ENCODE data around the gene CEP55. TPM values are rescaled to one million over a fixed set of nuclear protein-coding genes. Genes with fewer than 3 reads are reported as not detected.

CEP55 gene
- total RNA-seq, 2 experiments from 2014 or later, result 88.0 to 91.3 TPM

DNA sequence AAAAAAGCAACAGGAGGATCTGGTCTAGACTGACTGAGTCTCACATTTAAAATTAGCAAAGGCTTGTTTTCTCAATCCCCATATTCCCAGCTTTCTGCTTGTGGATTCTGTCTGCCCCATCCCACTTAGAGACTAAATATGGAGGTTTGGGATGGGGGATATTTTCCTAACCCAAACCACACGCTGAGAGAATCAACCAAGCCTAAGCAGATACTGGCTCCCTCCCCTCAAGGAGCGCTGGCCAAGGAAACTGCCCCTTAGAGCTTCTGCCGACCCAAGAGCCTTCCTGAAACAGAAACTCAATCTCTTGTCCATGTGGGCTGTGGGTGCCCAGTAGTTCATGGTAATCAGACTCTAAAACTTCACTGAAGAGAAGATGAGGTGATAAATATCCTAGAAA, 74.0 kb downstream of the CEP55 start:
- intact Hi-C loops (cut with micrococcal nuclease), result no loop called here
- DNase-seq, result no peak
- CTCF ChIA-PET, result no interaction called here
- Mint-ChIP-seq H3K27ac (no peak overlapping the region), H3K36me3 (no peaks in the 10 kb centered on the region), H3K4me3 (no peak overlapping the region), H3K27me3 (peaks cover 43% of the 10 kb centered on the region), H3K9me3 (no peaks in the 10 kb centered on the region), H3K4me1 (ENCODE audit: low read depth) (peaks cover 8% of the 10 kb centered on the region)
- POLR2A ChIA-PET, result no interaction called here

- ChIA-PET CTCF (interaction anchor here (1.1 kb wide), 1 partner anchor 18 kb away, joined by 3 read pairs; no protein-coding TSS in a partner anchor), POLR2A (no interaction called here)
- Mint-ChIP-seq H3K4me3 (no peak overlapping the region), H3K4me1 (ENCODE audit: low read depth) (peaks cover 5% of the 10 kb centered on the region), H3K9me3 (no peaks in the 10 kb centered on the region), H3K27ac (no peak overlapping the region), H3K36me3 (no peaks in the 10 kb centered on the region), H3K27me3 (peaks cover 30% of the 10 kb centered on the region)
- no peak for DNase-seq
- intact Hi-C loops (cut with micrococcal nuclease), result no loop called here
These were observed 76.2 kb downstream of the CEP55 start for GRCh38 chr10:93572606-93573005.

GRCh38 chr10:93573051-93573909, 76.9 kb downstream of the CEP55 start:
- Mint-ChIP-seq H3K36me3 (no peaks in the 10 kb centered on the region), H3K27ac (no peak overlapping the region), H3K27me3 (peaks cover 24% of the 10 kb centered on the region), H3K4me1 (ENCODE audit: low read depth) (peaks cover 5% of the 10 kb centered on the region), H3K4me3 (no peak overlapping the region), H3K9me3 (no peaks in the 10 kb centered on the region)
- intact Hi-C loops (cut with micrococcal nuclease), result no loop called here
- DNase-seq, result no peak
- POLR2A ChIA-PET, result no interaction called here
- CTCF ChIA-PET, result no interaction called here

DNA sequence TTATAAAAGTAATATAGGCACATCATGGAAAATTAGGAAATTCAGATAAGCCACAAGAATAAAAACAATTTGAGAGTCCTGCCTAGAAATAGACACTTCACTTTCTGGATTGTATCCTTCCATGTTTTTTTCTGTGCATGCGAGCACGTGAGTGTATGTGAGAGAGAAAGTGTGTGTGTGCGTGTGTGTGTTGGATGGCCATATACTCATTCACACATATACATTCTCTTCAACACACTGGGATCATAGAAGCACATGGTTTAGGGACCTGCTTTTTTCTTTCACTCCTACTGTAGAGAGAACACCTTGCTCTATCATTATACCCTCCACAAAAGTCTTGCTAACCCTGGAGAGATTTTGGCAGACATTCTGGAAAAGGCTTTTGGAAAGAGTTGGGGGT, 77.5 kb downstream of the CEP55 start:
- intact Hi-C loops (cut with micrococcal nuclease), result no loop called here
- no peaks in the 10 kb centered on the region for H3K9me3 Mint-ChIP-seq
- H3K4me3 Mint-ChIP-seq, result no peak overlapping the region
- peaks cover 20% of the 10 kb centered on the region for H3K27me3 Mint-ChIP-seq
- ChIA-PET CTCF (no interaction called here), POLR2A (no interaction called here)
- no peak for DNase-seq
- no peak overlapping the region for H3K27ac Mint-ChIP-seq
- H3K36me3 Mint-ChIP-seq, result no peaks in the 10 kb centered on the region
- H3K4me1 Mint-ChIP-seq (ENCODE audit: low read depth), result peaks cover 5% of the 10 kb centered on the region

DNA sequence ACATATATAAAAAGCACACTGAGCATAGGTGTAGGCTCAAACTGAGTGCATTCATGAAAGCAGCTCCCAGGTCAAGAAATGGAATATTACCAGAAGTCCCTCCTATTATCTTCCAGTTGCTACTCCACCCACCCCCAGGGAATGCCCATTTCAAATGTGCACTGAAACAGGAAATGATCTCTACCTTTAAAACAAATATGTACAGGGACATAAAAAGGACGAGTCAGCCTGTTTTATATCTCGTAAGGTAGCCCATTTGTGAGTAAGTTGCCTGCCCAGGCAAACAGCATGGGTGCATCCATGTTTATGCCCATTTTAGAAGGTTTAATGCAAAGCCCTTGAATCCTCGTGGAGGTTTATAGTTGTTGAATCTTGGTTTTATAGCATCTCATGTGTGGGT, 80.5 kb downstream of the CEP55 start:
- Mint-ChIP-seq H3K9me3 (peaks cover 11% of the 10 kb centered on the region), H3K4me3 (no peak overlapping the region), H3K27ac (no peak overlapping the region), H3K4me1 (ENCODE audit: low read depth) (peaks cover 5% of the 10 kb centered on the region), H3K36me3 (no peaks in the 10 kb centered on the region), H3K27me3 (peaks cover 11% of the 10 kb centered on the region)
- no peak for DNase-seq
- intact Hi-C loops (cut with micrococcal nuclease), result no loop called here
- CTCF ChIA-PET, result no interaction called here
- POLR2A ChIA-PET, result no interaction called here

- Mint-ChIP-seq H3K27me3 (peaks cover 11% of the 10 kb centered on the region), H3K27ac (no peak overlapping the region), H3K36me3 (no peaks in the 10 kb centered on the region), H3K4me3 (no peak overlapping the region), H3K9me3 (peaks cover 11% of the 10 kb centered on the region), H3K4me1 (ENCODE audit: low read depth) (peaks cover 5% of the 10 kb centered on the region)
- intact Hi-C loops (cut with micrococcal nuclease), result no loop called here
- ChIA-PET POLR2A (interaction anchor here (0.7 kb wide), 1 partner anchor 121 kb away, joined by 3 read pairs; no protein-coding TSS in a partner anchor), CTCF (no interaction called here)
- no peak for DNase-seq
These were observed 81.2 kb downstream of the CEP55 start for GRCh38 chr10:93577565-93577964.

Other genes starting within 250 kb of the CEP55 start
- gene MYOF, start 14.3 kb upstream of the CEP55 start, total RNA-seq, result 10 to 100 TPM; 49.3 to 49.7 TPM
- not detected for gene FFAR4, start 70.1 kb downstream of the CEP55 start, total RNA-seq
- gene RBP4, start 104.6 kb downstream of the CEP55 start, total RNA-seq, result not detected
- not detected for gene PDE6C, start 115.9 kb downstream of the CEP55 start, total RNA-seq
- 10 to 100 TPM; 18.6 to 19.0 TPM for gene FRA10AC1, start 206.0 kb downstream of the CEP55 start, total RNA-seq

All from activated CD4-positive, alpha-beta memory T cell treated with anti-CD3 and anti-CD28 coated beads for 36 hours (primary cell).